Spleen (tissue), 11 donors: ENCODE data around the gene ARRDC4. TPM values are rescaled to one million over a fixed set of nuclear protein-coding genes. Genes with fewer than 3 reads are reported as not detected.
"Not testable (repeated sequence)": the region's sequence is repeated elsewhere in the genome, so short reads cannot be mapped to it uniquely, and the experiment has no call there.

Experiments used
- DNase-seq: peaks from one replicate; pipeline ENCODE4 v3.0.0-alpha.2; 2020
- H3K27ac ChIP-seq, 8 donors: fragments of 200-600 bp; sonication (generic) in 7 of 8; 1 replicate in 4 of 8; 2 replicates in 4 of 8; pipeline versions ENCODE4 v1.5.0 to v1.8.0; 2016 to 2021; ENCODE audit warnings: inconsistent platforms in 4 of 8, mild to moderate bottlenecking in 4 of 8, moderate library complexity in 1 of 8
- H3K27me3 ChIP-seq, 7 donors: fragments of 200-600 bp; sonication (generic) in 6 of 7; replicated peaks in 1 of 7; 1 replicate in 4 of 7; 2 replicates in 3 of 7; pipeline versions ENCODE4 v1.5.0 to v1.8.0; 2016 to 2021; ENCODE audit warnings: inconsistent platforms in 3 of 7, mild to moderate bottlenecking in 1 of 7
- H3K36me3 ChIP-seq, 6 donors: fragments of 200-600 bp; sonication (generic) in 5 of 6; 1 replicate in 4 of 6; 2 replicates in 2 of 6; pipeline versions ENCODE4 v1.5.0 to v1.8.0; 2016 to 2021; ENCODE audit warnings: inconsistent platforms in 2 of 6
- H3K4me1 ChIP-seq, 6 donors: fragments of 200-600 bp; sonication (generic) in 5 of 6; 1 replicate in 3 of 6; 2 replicates in 3 of 6; pipeline versions ENCODE4 v1.5.0 to v1.8.0; 2016 to 2021; ENCODE audit warnings: inconsistent platforms in 3 of 6
- H3K4me3 ChIP-seq, 8 donors: fragments of 200-600 bp; sonication (generic) in 7 of 8; 1 replicate in 4 of 8; 2 replicates in 4 of 8; pipeline versions ENCODE4 v1.5.0 to v1.8.0; 2016 to 2021; ENCODE audit warnings: inconsistent platforms in 4 of 8, mild to moderate bottlenecking in 4 of 8, moderate library complexity in 2 of 8
- H3K9me3 ChIP-seq, 8 donors: fragments of 200-600 bp; sonication (generic) in 7 of 8; 1 replicate in 4 of 8; 2 replicates in 4 of 8; pipeline versions ENCODE4 v1.5.0 to v1.8.0; 2016 to 2021; ENCODE audit warnings: inconsistent platforms in 4 of 8
- POLR2A ChIP-seq, 3 donors: fragments of 450-650 bp; IDR thresholded peaks; one replicate each; pipeline ENCODE4 v1.5.1; 2017; ENCODE audit warnings: antibody characterized with exemption in 3 of 3, mild to moderate bottlenecking in 1 of 3
- POLR2AphosphoS5 ChIP-seq, 3 donors: sonication (generic); formaldehyde crosslinking; IDR thresholded peaks; one replicate each; pipeline ENCODE4 v1.5.1; 2017; ENCODE audit warnings: antibody characterized with exemption in 3 of 3
- WGBS, 5 donors: extraction: QIAGEN DNeasy Blood & Tissue Kit in 3 of 5; methylation state at CpG; one replicate each; pipeline versions ENCODE4 v1.1.5 to v1.1.7; 2013 to 2018; 5-methylcytosine and 5-hydroxymethylcytosine counted together
- intact Hi-C: fragments of 100-400 bp; cut with DNase I; formaldehyde crosslinking; loops from one replicate; pipeline ENCODE4 v1.15.0; 2023; ENCODE audit warnings: low total_unique reads
- polyA plus RNA-seq, 3 donors: library from polyadenylated mRNA; stranded (reverse); fragments of 200-250 nt; gene quantifications; one replicate each; pipeline ENCODE4 v1.2.1, GENCODE V29; 2013
- total RNA-seq, 7 donors: library from RNA; depleted of rRNA in 3 of 7; stranded (reverse); fragments of >200 nt in 3 of 7; fragmentation: NEBNext Ultra II Directional in 4 of 7; extraction: Animal tissue kit (Norgen Biotek cat#: 25700) in 4 of 7; gene quantifications; one replicate each; pipeline versions ENCODE4 v1.1.0 to v1.2.1, GENCODE V29; 2016 to 2021
- TF ChIP-seq, protein P1 (sequence below), 11 experiments: fragments of 200-600 bp in 7 of 11; fragments of 450-650 bp in 4 of 11; sonication (generic) in 4 of 11; IDR thresholded peaks in 8 of 11; conservative IDR thresholded peaks in 3 of 11; 1 replicate in 7 of 11; 2 replicates in 4 of 11; pipeline versions ENCODE4 v1.4.0 to v1.8.0; 2016 to 2021; ENCODE audit warnings: antibody characterized with exemption in 11 of 11, inconsistent platforms in 4 of 11, mild to moderate bottlenecking in 1 of 11
- donor health status: healthy with polysubstance abuse.
- donor health status: DM: no; HTN: no; CAD: no; lungs with moderate emphysema.
- donor health status: DM: no; HTN: no; CAD: no.
- donor health status: Bipolar disorder and iron deficiency.
- donor health status: healthy.
- donor health status: DM: no; HTN: no; CAD: no.
- donor health status: DM: yes; HTN: yes; CAD: no.

Gene ARRDC4
- total and polyA plus RNA-seq, 10 donors, result 7.7 to 24.2 (median 14.4) TPM

DNA sequence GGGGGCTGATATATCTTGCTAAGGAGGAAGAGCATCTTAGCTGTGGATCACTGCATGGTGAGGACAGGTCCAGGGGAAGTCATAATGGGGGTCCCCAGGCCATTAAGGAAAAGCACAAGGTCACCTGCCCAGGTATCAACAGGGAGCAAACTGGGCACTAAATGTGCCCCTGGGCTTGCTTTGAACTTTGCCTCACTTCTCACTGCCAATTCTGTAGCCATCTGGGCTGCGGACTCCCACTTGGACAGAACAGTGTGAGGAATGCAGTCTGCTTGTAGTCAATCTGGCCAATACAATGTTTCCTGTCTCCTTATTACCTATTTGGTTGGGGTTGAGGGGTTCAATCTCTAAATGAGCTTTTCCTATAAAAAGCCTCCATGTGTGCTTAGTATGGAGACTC lies 21.3 kb downstream of the ARRDC4 start:
- Histone ChIP-seq H3K9me3 (peaks cover 0 to 11% (median 9%) of the 10 kb centered on the region in 8 donors), H3K4me1 (no peaks in the 10 kb centered on the region), H3K4me3 (no peak overlapping the region), H3K36me3 (no peaks in the 10 kb centered on the region), H3K27me3 (no peaks in the 10 kb centered on the region), H3K27ac (no peak overlapping the region)
- DNase-seq, result no peak
- TF ChIP-seq, protein P1, sequence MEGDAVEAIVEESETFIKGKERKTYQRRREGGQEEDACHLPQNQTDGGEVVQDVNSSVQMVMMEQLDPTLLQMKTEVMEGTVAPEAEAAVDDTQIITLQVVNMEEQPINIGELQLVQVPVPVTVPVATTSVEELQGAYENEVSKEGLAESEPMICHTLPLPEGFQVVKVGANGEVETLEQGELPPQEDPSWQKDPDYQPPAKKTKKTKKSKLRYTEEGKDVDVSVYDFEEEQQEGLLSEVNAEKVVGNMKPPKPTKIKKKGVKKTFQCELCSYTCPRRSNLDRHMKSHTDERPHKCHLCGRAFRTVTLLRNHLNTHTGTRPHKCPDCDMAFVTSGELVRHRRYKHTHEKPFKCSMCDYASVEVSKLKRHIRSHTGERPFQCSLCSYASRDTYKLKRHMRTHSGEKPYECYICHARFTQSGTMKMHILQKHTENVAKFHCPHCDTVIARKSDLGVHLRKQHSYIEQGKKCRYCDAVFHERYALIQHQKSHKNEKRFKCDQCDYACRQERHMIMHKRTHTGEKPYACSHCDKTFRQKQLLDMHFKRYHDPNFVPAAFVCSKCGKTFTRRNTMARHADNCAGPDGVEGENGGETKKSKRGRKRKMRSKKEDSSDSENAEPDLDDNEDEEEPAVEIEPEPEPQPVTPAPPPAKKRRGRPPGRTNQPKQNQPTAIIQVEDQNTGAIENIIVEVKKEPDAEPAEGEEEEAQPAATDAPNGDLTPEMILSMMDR (IDR thresholded peaks at IDR 0.05 in 8 of 11, conservative IDR thresholded peaks at IDR 0.05 in 3 of 11), result no peak
- TF ChIP-seq POLR2AphosphoS5 (IDR thresholded peaks at IDR 0.05), result no peak
- no peak for TF ChIP-seq POLR2A (IDR thresholded peaks at IDR 0.05)
- 85 to 100% (median 93%) methylated on average over 1 of the region's 1 CpG for WGBS, 5 donors
- intact Hi-C loops, result no loop called here

GRCh38 chr15:97984157-97984556 lies 23.7 kb downstream of the ARRDC4 start:
- H3K27me3 ChIP-seq, result no peaks in the 10 kb centered on the region
- H3K27ac ChIP-seq, result no peak overlapping the region
- peaks cover 0 to 27% (median 17%) of the 10 kb centered on the region in 8 donors for H3K9me3 ChIP-seq
- no peaks in the 10 kb centered on the region for H3K4me1 ChIP-seq
- H3K4me3 ChIP-seq, result no peak overlapping the region
- WGBS, 5 donors, result 42 to 64% (median 52%) methylated on average over 1 of the region's 1 CpG
- no peaks in the 10 kb centered on the region for H3K36me3 ChIP-seq
- no peak for DNase-seq
- TF ChIP-seq POLR2A (IDR thresholded peaks at IDR 0.05), result no peak
- intact Hi-C loops, result no loop called here

DNA sequence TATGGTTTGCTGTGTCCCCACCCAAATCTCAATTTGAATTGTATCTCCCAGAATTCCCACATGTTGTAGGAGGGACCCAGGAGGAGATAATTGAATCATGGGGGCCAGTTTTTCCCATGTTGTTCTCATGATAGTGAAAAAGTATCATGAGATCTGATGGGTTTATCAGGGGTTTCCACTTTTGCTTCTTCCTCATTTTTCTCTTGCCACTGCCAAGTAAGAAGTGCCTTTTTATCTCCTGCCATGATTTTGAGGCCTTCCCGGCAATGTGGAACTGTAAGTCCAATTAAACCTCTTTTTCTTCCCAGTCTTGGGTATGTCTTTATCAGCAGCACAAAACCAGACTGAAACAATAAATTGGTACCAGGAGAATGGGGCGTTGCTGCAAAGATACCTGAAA lies 25.5 kb downstream of the ARRDC4 start:
- H3K4me3 ChIP-seq, H3K27ac ChIP-seq, DNase-seq: not testable (repeated sequence)

DNA sequence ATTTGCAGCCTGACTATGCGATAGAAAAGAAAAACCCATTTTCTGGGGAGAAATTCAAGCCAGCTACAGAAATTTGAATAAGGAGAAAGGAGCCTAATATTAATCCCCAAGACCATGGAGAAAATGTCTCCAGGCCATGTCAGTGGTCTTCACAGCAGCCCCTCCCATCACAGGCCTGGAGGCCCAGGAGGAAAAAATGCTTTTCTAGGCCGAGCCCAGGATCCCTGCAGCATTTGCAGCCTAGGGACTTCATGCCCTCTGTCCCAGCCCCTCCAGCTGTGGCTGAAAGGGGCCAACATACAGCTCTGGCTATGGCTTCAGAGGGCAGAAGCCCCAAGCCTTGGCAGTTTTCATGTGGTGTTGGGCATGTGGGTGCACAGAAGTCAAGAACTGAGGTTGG lies 26.3 kb downstream of the ARRDC4 start:
- WGBS, 5 donors, result 79 to 91% (median 85%) methylated on average over 2 of the region's 2 CpGs
- TF ChIP-seq POLR2AphosphoS5 (IDR thresholded peaks at IDR 0.05), result no peak
- TF ChIP-seq, protein P1 (IDR thresholded peaks at IDR 0.05 in 8 of 11, conservative IDR thresholded peaks at IDR 0.05 in 3 of 11), result no peak
- TF ChIP-seq POLR2A (IDR thresholded peaks at IDR 0.05), result no peak
- H3K4me1 ChIP-seq, result no peaks in the 10 kb centered on the region
- no peak for DNase-seq
- no peaks in the 10 kb centered on the region for H3K27me3 ChIP-seq
- no peak overlapping the region for H3K27ac ChIP-seq
- no peaks in the 10 kb centered on the region for H3K36me3 ChIP-seq
- no peak overlapping the region for H3K4me3 ChIP-seq
- intact Hi-C loops, result no loop called here
- H3K9me3 ChIP-seq, result peaks cover 0 to 27% (median 17%) of the 10 kb centered on the region in 8 donors

More for the DNA sequence above, 25.5 kb downstream of the ARRDC4 start:
- intact Hi-C loops, H3K36me3 ChIP-seq, H3K4me1 ChIP-seq, H3K27me3 ChIP-seq: not testable (repeated sequence)
- 75 to 91% (median 87%) methylated on average over 2 of the region's 2 CpGs for WGBS, 5 donors
- H3K9me3 ChIP-seq, result peaks cover 0 to 27% (median 17%) of the 10 kb centered on the region in 8 donors

DNA sequence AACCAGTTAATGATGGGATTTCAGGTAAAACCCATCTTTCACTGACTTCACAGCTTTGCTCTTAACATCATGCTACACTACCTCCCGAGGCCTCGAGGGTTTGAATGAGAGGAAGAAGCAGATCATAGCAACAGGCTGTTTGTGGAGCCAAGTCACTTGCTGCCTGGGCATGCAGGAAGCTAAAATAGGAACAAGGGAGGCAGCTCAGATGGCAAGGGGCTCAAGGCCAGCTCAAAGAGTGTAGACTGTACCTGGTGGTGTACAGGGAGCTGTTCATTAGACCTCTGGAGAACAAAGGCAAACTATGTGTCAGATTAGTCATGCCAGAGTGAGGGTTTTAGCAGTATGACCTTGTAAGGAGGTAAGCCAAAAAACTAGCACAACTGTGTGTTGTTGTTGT lies 28.8 kb downstream of the ARRDC4 start:
- Histone ChIP-seq H3K4me3 (no peak overlapping the region), H3K4me1 (peaks cover 0 to 14% (median 0%) of the 10 kb centered on the region in 6 donors), H3K9me3 (peaks cover 0 to 27% (median 17%) of the 10 kb centered on the region in 8 donors), H3K27ac (no peak overlapping the region), H3K36me3 (no peaks in the 10 kb centered on the region), H3K27me3 (no peaks in the 10 kb centered on the region)
- intact Hi-C loops, result no loop called here
- WGBS, 5 donors, result 21 to 49% (median 28%) methylated on average over 2 of the region's 2 CpGs
- TF ChIP-seq POLR2AphosphoS5 (IDR thresholded peaks at IDR 0.05) (no peak), POLR2A (IDR thresholded peaks at IDR 0.05) (no peak)
- TF ChIP-seq, protein P1 (IDR thresholded peaks at IDR 0.05 in 8 of 11, conservative IDR thresholded peaks at IDR 0.05 in 3 of 11), result no peak
- DNase-seq, result no peak
